CD4-positive, alpha-beta T cell treated with Interleukin-17A for 1 hour (primary cell): ENCODE results near the gene RGS9BP.
"Not testable (repeated sequence)": the region's sequence is repeated elsewhere in the genome, so short reads cannot be mapped to it uniquely, and the experiment has no call there.

Source experiments
- DNase-seq: peaks from one replicate; pipeline ENCODE4 v3.0.0-alpha.2; 2020

The RGS9BP gene

DNA sequence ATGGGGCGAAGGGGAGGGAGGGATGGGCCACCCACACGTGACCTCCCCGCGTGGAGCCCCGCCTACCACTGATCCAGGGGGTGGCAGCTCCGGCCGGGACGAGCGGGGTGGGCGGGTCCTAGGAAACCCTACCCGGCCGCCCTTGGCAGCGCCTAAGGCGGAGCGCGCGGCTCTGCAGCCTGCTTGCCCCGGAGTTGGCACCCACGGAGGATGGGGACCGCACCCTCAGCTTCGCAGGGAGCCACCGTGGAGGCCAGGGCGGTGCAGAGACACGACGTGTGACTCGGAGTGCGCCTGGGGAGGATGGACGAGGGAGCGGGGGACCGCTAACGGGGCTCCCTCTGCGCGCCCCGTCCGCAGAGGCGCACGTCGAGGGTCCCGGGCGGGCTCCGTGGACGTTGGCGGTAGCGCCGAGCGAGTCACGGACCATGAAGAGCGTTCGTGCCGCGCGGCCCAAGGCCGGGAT lies at the start of gene RGS9BP:
Gene RGS9BP, plus strand, starts transcription at position 129 of the 466 bp plus-strand sequence. CDS start 416 bp downstream, outside the sequence.
- DNase-seq = peak; percentile 77

DNA sequence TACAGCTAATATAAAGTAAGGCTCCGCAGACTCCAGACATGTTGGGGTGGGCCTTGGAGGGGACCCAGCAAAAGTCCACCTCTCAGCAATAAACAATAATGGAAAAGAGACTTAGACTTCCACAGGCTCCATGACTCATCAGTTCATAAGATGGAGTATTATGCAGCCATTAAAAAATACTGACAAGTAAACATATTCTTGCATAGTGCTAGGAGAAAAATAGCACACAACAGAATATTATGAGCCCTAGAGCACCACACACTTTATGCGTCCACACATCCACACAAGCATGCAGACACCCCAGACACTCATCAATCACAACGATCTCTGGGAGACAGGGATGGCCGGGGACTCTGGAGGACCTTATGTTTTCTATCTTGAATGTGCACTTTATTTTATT lies 48.7 kb upstream of the RGS9BP start:
- no peak for DNase-seq

GRCh38 chr19:32627714-32628270 lies 47.9 kb upstream of the RGS9BP start:
- DNase-seq = no peak

DNA sequence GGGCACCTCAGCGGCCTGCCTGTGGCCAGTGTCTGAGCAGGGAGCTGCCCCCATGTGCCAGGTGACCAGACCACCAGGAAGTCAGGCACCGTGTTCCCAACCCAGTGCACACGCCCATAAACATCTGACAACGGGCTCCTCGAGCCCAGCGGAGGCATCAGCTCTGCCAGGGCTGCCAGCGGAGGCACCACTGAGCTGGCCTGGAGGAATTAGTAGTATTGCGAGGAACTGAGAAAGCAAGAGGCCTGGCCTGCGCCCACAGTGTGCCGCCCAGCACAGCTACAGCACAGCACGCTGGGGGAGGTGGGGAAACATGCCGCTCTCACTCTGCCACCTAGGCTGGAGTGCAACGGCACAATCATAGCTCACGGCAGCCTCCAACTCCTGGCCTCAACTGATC lies 45.3 kb upstream of the RGS9BP start:
- no peak for DNase-seq

GRCh38 chr19:32631381-32631780 lies 44.3 kb upstream of the RGS9BP start:
- DNase-seq = no peak

DNA sequence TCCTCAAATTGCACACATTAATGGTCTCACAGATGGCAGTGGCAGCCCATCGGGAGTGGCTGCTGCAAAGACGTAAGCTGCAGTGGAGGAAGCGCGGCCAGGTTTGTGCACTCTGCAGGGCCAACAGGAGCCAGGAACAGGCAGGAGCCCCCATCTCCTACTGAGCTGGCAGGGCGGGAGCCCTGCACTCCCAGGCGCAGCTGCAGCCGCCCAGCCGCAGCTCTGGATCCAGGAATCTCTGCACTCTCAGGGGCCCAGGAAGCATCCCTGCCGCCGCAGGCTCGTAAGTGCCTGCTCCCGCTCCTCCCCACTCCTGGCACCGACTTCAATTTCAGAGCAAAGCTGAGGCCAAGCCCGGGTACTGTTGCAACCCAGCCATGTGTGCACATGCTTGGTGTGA lies 38.2 kb upstream of the RGS9BP start:
- no peak for DNase-seq

DNA sequence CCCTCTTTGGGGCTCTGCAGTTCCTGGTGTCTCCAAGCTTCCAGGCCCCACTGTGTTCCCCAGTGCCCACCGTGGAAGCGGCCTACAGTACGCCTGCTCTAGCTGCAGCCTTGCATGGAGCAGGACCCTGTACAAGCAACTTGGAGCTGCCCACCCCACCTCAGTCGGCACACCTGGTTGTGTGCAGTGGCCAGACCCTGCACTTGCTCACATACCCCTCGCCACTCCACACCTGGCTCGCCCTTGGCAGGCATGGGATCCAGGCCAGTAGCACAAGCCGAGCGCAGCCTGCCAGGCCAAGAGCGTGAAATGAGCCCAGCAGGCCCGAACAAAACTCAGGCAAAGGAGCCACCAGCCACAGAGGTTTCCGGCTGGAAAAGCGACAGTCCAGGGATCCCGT lies 37.0 kb upstream of the RGS9BP start:
- no peak for DNase-seq

DNA sequence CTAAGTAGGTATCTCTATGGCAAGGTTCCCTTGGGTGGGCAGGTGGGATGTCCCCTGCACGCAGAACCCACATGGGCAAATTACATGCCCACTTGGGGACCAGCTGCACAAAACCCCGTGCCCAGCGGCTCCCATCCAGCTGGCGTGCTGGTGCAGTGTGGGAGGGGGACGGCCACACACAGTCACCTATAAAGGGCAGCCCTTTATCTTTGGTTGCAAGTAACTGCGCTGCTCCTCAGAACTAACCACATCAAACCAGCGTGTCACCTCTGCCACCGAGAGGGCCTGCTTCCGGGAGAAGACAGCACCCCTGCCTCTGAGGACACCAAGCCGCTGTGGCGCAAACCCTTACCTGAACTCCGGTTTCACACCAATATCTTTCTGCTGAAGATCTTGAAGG lies 32.9 kb upstream of the RGS9BP start:
- peak; percentile 78 for DNase-seq

GRCh38 chr19:32646556-32646955 lies 29.1 kb upstream of the RGS9BP start:
- no peak for DNase-seq

- no peak for DNase-seq
Measured at GRCh38 chr19:32647361-32647760, 28.3 kb upstream of the RGS9BP start.

DNA sequence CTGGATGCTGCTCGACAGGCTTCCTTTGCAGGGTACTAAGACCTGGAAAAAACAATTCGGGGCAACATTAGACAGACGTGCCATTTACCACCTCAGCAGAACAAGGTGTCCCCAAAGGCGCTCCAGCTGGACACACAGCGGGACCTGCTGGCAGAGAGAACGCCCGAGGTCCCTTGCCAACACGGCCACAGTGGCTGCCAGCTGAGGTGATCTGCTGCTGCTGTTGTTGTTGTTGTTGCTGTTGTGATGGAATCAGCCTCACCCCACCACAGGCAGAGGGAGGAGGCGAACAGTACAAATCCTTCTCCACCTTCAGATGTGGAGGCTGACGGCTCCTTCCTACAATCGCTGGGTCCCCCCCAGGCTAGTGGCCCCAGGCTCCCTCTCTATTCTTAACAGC lies 25.9 kb upstream of the RGS9BP start:
- no peak for DNase-seq

GRCh38 chr19:32650671-32651070 lies 25.0 kb upstream of the RGS9BP start:
- no peak for DNase-seq

GRCh38 chr19:32651729-32652140 lies 23.9 kb upstream of the RGS9BP start:
- no peak for DNase-seq

- not testable (repeated sequence) for DNase-seq
Measured at GRCh38 chr19:32652331-32652730, 23.3 kb upstream of the RGS9BP start.

- DNase-seq = no peak
Measured at GRCh38 chr19:32652894-32653598, 22.6 kb upstream of the RGS9BP start.

GRCh38 chr19:32653599-32653915 lies 22.1 kb upstream of the RGS9BP start:
- no peak for DNase-seq

DNA sequence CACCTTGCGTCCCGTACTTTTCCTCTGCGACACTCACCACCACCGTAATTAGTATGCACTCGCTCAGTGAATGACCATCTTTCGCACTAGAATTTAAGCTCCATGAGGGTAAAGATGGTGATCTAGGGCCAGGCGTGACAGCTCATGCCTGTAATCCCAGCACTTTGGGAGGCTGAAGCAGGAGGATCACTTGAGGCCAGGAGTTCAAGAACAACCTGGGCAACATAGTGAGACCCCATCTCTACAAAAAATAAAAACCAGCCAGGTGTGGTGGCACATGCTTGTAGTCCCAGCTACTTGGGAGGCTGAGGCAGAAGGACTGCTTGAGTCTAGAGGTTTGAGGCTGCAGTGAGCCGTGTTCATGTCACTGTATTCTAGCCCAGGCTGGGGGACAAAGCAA lies 19.3 kb upstream of the RGS9BP start:
- DNase-seq = not testable (repeated sequence)

DNA sequence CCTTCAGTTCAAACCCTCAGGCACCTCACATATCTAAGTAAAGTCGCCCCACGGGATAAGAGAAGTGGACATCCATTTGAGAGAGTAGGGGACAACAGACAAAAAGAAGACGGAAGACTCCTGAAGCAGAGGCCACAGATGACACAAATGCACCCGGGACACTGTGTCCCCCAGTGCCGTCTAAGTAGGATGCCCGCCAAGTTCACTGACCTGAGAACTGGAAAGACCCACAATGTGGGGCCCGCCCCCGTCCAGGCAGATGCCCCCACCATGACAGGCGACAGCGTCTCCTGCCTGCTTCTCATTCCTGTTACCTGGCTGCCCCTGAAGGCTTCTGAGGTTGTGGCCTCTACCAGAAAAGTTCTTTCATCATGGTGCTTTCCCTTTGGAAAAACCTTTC lies 17.6 kb upstream of the RGS9BP start:
- no peak for DNase-seq

GRCh38 chr19:32658527-32658926 lies 17.1 kb upstream of the RGS9BP start:
- DNase-seq = no peak

DNA sequence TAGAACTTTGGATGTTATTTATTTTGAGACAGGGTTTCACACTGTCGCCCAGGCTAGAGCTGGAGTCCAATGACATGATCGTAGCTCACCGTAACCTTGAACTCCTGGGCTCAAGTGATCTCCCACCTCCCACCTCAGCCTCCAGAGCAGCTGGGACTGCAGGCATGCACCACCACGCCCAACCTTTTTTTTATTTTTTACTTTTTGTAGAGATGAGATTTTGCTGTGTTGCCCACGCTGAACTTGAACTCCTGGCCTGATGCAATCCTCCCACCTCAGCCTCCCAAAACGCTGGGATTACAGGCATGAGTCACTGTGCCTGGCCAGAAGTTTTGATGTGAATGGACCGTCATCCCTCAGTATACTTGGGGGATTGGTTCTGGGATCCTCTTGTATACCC lies 14.3 kb upstream of the RGS9BP start:
- no peak for DNase-seq

DNA sequence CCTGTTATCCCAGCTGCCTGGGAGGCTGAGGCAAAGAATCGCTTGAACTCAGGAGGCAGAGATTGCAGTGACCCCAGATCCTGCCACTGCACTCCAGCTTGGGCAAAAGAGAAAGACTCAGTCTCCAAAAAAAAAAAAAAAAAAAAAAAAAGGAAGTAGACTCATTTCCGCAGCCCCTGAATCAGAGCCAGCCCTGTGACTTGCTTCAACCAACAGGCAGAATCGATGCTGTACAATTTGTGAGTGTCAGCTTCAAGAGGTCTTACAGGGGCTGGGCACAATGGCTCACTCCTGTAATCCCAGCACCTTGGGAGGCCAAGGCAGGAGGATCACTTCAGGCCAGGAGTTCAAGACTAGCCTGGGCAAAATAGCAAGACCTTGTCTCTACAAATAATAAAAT lies 13.5 kb upstream of the RGS9BP start:
- DNase-seq = no peak

GRCh38 chr19:32666084-32666483 lies 9.6 kb upstream of the RGS9BP start:
- no peak for DNase-seq

DNA sequence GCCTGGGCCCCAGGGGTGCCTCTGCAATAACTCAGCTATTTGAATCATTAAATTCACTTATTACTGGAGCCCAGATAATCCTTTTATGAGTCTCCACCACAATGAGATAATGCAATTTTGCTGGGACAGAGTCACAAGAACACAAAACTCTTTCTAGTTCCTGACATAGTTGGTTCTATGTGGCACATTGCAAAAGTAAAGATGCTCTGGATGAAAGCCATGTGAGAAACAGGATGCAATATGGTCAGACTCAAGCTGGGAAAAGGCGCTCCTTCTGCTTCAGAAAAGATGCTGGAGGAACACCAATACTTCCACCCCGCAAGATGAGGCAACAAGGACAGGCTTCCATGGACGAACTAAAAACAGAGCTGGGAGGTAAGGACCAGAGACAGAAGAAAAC lies 6.3 kb upstream of the RGS9BP start:
- DNase-seq = no peak

DNA sequence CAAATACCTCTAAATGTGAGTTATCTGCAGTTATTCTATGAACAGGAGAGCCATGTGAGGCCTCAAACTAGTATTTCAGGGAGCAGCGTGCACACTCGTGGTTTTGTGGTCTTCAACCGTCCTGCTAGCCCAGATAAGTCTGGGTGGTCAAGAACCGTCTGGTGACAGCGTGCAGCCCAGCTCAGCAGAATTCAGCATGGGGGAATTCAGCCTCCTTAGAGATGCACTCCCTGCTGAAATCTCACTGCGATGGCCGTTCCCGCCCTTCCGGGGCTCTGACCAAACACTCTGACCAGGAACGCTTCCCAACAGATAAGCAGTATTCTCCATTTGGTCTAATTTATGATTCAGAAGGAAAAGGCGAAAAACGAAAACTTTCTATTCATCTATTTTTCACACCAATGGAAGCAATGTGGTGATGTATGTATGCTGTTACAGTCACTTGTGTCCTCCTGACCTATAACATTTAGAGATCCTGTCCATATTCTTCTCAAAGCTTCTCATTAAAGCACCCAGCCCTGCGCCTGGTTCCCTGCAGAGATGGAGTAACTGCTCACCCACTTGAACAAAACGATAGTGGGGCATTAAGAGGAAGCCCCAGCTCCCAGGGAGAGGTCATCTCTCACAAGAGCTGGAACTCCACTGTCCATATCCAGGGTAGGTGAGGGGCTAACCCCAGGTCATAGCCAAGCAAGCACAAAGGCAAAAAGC lies 3.6 kb upstream of the RGS9BP start:
- DNase-seq = no peak
